ENCODE results near the gene HADHA.
"Not testable (repeated sequence)": the region's sequence is repeated elsewhere in the genome, so short reads cannot be mapped to it uniquely, and the experiment has no call there.

HADHA gene

DNA sequence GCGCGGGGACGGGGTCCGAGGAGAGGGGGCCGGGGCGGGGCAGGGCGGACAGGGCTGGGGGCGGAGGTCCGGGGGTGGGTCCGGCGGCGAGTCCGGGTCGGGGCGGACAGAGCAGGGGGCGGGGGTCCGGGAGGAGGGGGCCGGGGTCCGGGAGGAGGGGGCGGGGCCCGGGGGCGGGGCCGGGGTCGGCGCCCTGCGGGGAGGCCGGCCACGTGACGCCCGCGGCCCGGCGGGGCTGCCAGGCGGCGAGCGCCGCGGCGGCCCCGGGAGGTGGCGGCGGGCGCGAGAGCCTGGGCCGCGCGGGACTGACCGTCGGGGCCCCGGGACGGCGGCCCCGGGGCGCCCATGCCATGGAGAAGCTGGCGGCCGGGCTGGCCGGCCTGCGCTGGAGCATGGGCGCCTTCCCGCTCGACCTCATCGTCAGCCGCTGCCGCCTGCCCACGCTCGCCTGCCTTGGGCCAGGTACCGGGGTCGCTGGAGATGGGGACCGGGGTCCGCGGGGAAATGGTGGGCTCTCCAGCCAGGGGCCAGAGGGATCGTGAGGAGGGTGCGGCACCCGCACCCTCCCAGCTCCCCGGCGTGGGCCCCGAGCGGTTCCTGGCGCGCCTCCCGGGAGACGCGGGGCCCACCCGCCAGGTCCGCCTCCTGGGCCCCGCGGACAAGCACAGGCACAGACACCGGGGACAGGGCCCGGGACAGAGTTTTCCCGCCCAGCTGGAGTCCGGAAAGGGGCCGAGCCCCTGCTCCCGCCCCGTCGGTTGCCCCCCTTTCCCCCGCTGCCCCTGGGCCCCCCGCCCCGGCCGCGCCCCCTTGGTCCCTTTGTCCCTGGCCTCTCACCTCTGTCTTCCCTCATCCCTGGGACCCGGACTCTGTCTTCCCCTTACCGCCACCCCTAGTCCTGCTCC, 71.3 kb downstream of the HADHA start, which contains the start of gene GAREM2:
GAREM2 (plus strand) TSS at position 218 of the 905 bp plus-strand sequence; CDS start at position 351, 133 bp downstream.
- DNase-seq = no peak

- DNase-seq = no peak
Observed at GRCh38 chr2:26172189-26172870, 72.1 kb downstream of the HADHA start.

- no peak for DNase-seq
Observed at GRCh38 chr2:26170795-26171194, 73.6 kb downstream of the HADHA start.

DNA sequence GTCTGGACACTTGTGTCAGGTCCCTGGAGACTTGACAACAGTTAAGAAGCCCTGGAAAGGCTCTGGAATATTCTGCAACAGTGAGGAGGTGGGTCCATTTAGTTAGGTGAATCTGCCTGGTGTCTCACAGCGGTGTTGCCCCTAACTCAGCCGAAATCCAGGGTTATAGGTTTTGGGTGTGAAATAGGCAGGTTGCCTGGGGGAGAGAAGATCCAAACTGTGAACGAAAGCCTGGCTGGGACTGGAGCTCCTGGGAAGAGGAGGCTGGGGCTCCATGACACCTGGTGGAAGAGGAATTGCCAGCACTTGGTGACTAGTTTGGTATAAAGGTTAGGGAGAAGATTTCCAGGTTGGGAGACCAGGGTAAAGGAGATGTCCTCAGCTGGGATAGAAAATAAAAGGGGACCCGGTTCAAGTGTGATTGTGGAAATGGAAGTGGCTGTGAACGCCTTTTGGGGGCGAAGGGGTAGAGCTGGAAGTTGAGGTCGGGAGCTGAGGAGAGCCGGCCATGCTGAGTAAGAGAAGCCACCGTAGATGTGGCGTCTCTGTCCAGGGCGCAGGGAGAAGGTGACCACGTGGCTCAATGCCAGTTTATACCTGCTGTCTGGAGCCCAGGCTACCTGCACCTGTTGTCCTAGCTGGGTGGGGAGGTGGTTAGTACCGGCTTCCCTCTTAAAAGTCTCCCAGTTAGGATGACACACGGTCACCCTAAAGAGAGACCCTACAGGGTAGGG, 74.6 kb downstream of the HADHA start:
- no peak for DNase-seq

- no peak for DNase-seq
Observed at GRCh38 chr2:26169226-26169625, 75.2 kb downstream of the HADHA start.

DNA sequence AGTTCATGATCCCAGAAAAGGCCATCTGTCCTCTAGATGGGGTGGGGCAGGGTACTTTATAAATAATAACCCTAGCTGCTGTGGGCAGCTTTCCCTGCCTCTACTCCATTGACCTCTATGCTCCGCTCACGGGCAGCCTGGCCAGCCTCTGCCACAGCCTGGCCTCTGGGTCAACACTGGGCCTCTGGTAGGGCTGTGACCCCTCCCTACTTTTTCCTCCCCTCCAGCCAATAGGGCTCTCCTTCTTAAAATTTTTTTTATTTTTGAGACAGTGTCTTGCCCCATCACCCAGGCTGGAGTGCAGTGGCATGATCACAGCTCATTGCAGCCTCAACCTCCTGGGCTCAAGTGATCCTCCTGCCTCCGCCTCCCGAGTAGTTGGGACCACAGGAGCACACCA, 75.6 kb downstream of the HADHA start:
- DNase-seq = no peak

- DNase-seq = not testable (repeated sequence)
Observed at GRCh38 chr2:26166541-26166940, 77.9 kb downstream of the HADHA start.

GRCh38 chr2:26165403-26165802, 79.0 kb downstream of the HADHA start:
- DNase-seq = no peak

DNA sequence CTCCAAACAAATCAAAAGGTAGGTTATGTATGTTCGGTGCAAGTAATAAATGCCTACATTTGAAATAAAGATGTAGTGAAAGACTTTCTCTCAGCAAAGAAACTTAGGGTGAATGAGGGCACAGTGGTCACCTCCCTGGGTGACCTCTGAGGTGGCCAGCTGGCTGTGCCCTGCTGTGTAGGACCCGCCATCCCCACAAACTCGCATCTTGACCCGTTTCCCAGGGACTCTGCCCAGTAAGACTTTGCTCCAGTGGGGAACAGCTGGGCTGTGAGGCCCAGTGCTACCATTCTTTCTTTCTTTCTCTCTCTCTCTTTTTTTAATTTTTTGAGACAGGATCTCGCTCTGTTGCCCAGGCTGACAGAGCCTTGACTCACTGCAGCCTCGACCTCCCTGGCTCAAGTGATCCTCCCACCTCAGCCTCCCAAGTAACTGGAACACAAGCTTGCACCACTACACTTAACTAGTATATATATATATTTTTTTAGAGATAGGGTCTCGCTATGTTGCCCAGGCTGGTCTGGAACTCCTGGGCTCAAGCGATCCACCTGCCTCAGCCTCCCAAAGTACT, 79.7 kb downstream of the HADHA start:
- no peak for DNase-seq

DNA sequence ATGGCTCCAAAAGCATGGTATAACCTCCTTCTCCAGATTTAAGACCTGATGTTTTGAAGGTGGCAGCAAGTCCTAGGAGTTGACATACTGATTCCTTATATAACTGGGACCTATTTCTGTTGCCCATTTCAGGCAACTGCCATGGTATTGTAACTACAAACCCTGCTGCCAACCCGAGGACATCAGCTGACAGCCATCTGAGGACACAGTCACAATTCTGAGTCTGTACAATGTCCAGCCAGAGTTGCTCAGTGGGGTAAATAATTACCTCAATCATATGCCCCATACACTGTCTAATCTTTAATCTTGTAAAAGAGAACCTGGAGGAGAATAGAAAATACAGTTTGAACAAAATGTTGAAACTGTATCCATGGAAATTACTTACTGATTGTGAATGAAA, 80.2 kb downstream of the HADHA start:
- DNase-seq = no peak

DNA sequence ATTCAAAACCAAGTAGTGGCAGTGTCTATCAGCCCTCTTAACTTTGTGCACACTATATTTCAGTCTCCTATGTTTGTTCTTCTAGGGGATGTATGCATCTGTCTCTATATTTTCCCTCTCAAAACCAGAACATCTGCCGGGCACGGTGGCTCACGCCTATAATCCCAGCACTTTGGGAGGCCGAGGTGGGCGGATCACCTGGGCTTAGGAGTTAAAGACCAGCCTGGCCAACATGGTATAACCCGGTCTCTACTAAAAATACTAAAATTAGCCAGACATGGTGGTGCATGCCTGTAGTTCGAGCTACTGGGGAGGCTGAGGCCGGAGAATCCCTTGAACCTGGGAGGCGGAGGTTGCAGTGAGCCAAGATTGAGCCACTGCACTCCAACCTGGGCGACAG, 81.5 kb downstream of the HADHA start:
- DNase-seq = no peak

DNA sequence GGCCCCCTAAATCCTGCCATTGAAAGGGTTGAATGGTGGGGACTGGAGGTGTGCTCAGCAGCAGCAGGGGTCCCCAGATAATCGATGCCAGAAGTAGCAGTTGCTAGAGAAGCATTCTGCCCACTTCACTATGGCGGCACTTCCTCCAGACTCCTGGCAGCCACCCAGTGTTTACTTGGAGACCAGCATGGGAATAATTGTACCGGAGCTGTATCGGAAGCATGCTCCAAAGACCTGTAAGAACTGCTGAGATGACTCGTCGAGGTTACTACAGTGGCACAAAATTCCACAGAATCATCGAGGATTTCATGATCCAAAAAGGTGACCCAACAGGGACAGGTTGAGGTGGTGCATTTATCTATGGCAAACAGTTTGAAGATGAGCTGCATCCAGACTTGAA, 82.5 kb downstream of the HADHA start:
- no peak for DNase-seq

DNA sequence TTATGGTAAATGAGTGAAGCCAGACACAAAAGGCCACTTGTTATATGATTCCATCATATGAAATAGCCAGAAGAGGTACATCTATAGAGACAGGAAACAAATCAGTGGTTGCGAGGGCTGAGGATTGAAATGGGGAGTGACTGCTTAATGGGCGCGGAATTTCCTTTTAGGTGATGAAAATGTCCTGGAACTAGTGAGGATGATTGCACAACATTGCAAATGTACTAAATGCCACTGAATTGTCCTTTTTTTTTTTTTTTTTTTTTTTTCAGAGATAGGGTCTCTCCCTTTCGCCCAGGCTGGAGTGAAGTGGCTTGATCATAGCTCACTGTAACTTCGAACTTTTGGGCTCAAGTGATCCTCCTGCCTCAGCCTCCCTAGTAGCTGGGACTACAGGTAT, 86.9 kb downstream of the HADHA start:
- no peak for DNase-seq

DNA sequence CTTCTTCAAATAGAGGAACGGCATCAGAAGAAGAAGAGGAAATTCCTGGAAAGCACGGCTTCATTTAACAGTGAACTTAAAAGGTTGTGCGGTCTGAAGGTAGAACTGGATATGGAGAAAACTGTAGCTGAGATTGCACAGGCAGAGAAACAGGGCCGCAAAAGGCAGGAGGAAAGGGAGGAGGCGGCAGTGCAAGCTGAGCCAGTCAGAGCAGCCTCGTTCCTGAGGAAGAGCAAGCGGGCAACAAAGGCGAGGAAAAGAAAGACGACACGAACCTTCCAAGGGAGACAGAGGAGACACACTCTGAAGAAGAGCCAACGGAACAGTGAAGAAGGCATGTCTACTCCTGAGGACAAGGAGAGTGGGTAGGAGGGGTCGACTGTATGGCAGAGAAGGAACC, 94.2 kb downstream of the HADHA start:
- DNase-seq = no peak

GRCh38 chr2:26148501-26148900, 95.9 kb downstream of the HADHA start:
- DNase-seq = no peak

DNA sequence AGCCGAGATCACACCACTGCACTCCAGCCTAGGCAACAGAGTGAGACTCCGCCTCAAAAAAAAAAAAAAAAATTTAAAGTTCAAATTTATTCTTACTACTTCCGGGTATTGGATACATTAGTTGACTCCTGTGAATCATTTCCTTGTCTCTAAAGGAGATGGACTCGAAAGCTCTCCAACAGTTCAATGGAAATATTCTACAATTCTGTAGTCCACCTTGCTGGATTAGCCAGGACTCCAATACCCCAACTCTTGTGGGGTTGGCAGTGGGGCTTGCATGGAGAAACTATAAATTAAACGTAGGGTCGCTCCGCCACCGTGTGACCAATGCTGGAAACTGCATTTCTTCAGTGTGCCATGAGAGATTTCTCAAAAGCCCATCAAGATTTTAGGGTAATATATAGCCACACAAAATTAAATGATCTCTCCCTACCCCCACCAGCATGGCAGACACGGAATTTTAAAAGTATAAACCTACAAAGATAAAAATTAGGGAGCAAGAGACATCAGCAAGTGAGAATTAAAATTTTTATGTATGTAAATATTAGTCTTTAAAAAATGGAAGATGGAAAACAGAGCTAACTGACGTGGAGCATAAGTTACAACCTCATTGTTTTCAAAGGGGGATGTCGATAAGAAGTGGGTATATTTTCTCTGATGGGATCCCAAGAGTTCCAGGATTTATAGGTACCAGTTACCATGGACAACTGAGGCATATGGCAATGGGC, 99.3 kb downstream of the HADHA start:
- peak; percentile 15 for DNase-seq

- DNase-seq = no peak
Observed at GRCh38 chr2:26144031-26144430, 100.4 kb downstream of the HADHA start.

DNA sequence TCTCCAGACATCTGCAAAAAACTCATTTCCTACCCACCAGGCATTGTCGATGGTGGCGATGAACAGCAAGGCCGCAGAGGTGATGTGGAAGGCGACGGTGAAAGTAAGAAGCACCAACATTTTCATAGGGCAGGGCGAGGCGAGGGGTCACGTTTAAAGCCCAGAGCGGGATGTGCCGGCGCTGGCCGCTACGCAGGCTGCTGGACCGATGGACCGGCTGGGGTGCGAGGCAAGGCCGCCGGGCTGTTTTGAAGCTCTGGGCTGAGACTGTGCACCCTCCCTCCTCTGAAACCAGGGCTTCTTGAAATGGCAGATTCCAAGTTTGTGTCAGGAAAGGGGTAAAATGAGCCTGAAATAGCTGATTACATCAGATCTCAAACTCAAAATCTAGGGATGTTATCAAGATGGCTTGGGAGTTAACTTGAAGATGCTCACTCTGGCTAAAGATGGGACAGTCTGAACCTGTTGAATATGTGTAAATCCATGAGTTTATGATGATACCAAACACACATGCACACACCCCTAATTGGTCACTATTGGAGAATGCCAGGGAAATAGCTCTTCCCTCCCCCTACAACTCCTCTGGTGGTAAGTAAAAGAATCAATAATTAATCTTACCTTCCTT, 103.2 kb downstream of the HADHA start:
- no peak for DNase-seq

All from NCI-H446 treated with DMSO at 0.1 percent for 48 hours (cell line).